H1 (cell line): ENCODE results near the gene SERPINE3.

Experiments used
- CTCF ChIP-seq, 3 experiments: IDR thresholded peaks; 1 replicate in 2 of 3; 2 replicates in 1 of 3; pipeline versions ENCODE4 v1.5.1 to v1.6.1; 2011; ENCODE audit warnings: low read length in 3 of 3, mild to moderate bottlenecking in 3 of 3, inconsistent platforms in 2 of 3, low read depth in 1 of 3, moderate library complexity in 1 of 3; ENCODE audit not compliant: insufficient read depth in 1 of 3; ENCODE audit errors: control extremely low read depth in 1 of 3
- GABPA ChIP-seq: IDR thresholded peaks from 2 replicates; pipeline ENCODE4 v1.6.1; 2011; ENCODE audit warnings: mild to moderate bottlenecking, low read length, moderate library complexity, borderline replicate concordance; ENCODE audit not compliant: insufficient read depth
- HDAC2 ChIP-seq, 2 experiments: fragments of 300-600 bp in 1 of 2; sonication (generic) in 1 of 2; IDR thresholded peaks; 2 replicates each; pipeline ENCODE4 v1.6.1; 2011 to 2012; ENCODE audit warnings: low read depth in 2 of 2, low read length in 2 of 2, mild to moderate bottlenecking in 2 of 2, moderate library complexity in 2 of 2, borderline replicate concordance in 1 of 2, inconsistent platforms in 1 of 2
- RAD21 ChIP-seq, 2 experiments: IDR thresholded peaks in 1 of 2; conservative IDR thresholded peaks in 1 of 2; 2 replicates each; pipeline ENCODE4 v1.6.1; 2011; ENCODE audit warnings: low read depth in 2 of 2, low read length in 2 of 2, improper control_type of control experiment in 1 of 2, inconsistent platforms in 1 of 2, mild to moderate bottlenecking in 1 of 2, moderate library complexity in 1 of 2

DNA sequence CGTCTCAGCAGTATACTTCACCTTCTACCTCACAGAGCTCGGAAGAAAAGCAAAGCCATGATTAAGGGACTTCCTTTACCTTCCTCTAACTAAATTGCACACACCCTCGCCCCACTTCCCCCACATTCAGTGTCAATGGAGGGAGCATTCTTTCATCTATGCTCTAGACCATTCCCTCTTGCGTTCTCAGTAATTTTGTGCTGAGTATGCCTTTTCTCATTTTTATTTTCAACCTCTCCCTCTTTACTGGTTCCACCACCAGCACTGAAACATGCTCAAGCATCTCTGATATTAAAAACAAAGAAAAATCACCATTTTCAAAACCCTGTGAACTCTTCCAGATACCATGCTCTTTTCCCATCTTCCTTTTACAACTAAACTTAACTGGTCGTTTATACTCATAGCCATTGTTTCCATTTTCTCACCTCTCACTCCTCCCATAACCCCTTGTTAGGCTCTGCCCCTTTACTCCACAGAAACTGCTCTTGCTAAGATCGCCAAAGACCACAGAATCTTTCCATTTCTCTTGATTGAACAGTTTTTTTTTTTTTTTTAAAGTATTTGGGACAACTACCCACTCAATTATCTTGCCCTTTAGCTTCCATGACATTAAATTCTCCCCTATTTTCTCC is 32.4 kb downstream of the SERPINE3 start:
- TF ChIP-seq CTCF (IDR thresholded peaks at IDR 0.05; ENCODE audit: control extremely low read depth in 1 of 3, insufficient read depth in 1 of 3, low read depth in 1 of 3, low read length in 3 of 3) (no peak), HDAC2 (IDR thresholded peaks at IDR 0.05; ENCODE audit: borderline replicate concordance in 1 of 2, low read depth in 2 of 2, low read length in 2 of 2) (no peak), RAD21 (IDR thresholded peaks at IDR 0.05 in 1 of 2, conservative IDR thresholded peaks at IDR 0.05 in 1 of 2; ENCODE audit: low read depth in 2 of 2, low read length in 2 of 2) (no peak), GABPA (no peak)
